HFFc6 (cell line): ENCODE results near the gene SLC12A5. TPM values are rescaled to one million over a fixed set of nuclear protein-coding genes. Genes with fewer than 3 reads are reported as not detected.

Experiments used
- DNase-seq: peaks from one replicate; pipeline ENCODE4 v3.0.0-alpha.2; 2018
- H3K27ac Mint-ChIP-seq: 2 replicates; pipeline ENCODE4 v1.8.0; 2020; ENCODE audit warnings: mild to moderate bottlenecking, mixed read lengths
- H3K27me3 Mint-ChIP-seq: 2 replicates; pipeline ENCODE4 v1.8.0; 2021; ENCODE audit warnings: mild to moderate bottlenecking, moderate library complexity, mixed read lengths; ENCODE audit not compliant: insufficient read depth
- H3K36me3 Mint-ChIP-seq: 2 replicates; pipeline ENCODE4 v1.8.0; 2021; ENCODE audit warnings: low read depth, mixed read lengths
- H3K4me1 Mint-ChIP-seq: 2 replicates; pipeline ENCODE4 v1.8.0; 2020; ENCODE audit warnings: low read depth, mixed read lengths
- H3K4me3 Mint-ChIP-seq: 2 replicates; pipeline ENCODE4 v1.8.0; 2020; ENCODE audit warnings: mild to moderate bottlenecking, moderate library complexity, mixed read lengths
- H3K9me3 Mint-ChIP-seq: 2 replicates; pipeline ENCODE4 v1.8.0; 2020; ENCODE audit warnings: mild to moderate bottlenecking, mixed read lengths
- CTCF ChIP-seq: fragments of 200-600 bp; sonication (generic); IDR thresholded peaks from 2 replicates; pipeline ENCODE4 v1.5.0; 2021; ENCODE audit warnings: antibody characterized with exemption, mild to moderate bottlenecking
- total RNA-seq, 6 experiments: library from RNA; stranded (reverse); fragmentation: NEBNext Ultra II Directional; extraction: Animal tissue kit (Norgen Biotek cat#: 25700); gene quantifications; 2 replicates in 1 of 6; 3 replicates in 5 of 6; pipeline ENCODE4 v1.2.3, GENCODE V29; 2021

SLC12A5 gene
- total RNA-seq, 6 experiments from 2014 or later, result 0.18 to 0.82 (median 0.52) TPM; not detected in 1

- H3K27ac Mint-ChIP-seq, result no peak overlapping the region
- H3K9me3 Mint-ChIP-seq, result no peaks in the 10 kb centered on the region
- H3K36me3 Mint-ChIP-seq, result no peaks in the 10 kb centered on the region
- DNase-seq, result no peak
- no peak for TF ChIP-seq CTCF
- peaks cover 31% of the 10 kb centered on the region for H3K27me3 Mint-ChIP-seq
- H3K4me1 Mint-ChIP-seq, result 0 out of 2 replicates have a peak, but pooled peaks cover 6% of the 10 kb centered on the region
- no peak overlapping the region for H3K4me3 Mint-ChIP-seq
Measured at GRCh38 chr20:46031701-46032254, 2.8 kb downstream of the SLC12A5 start.

GRCh38 chr20:46034039-46034438, 5.0 kb downstream of the SLC12A5 start:
- no peaks in the 10 kb centered on the region for H3K36me3 Mint-ChIP-seq
- H3K4me1 Mint-ChIP-seq, result 0 out of 2 replicates have a peak, but pooled peaks cover 6% of the 10 kb centered on the region
- peaks cover 36% of the 10 kb centered on the region for H3K27me3 Mint-ChIP-seq
- no peak for DNase-seq
- no peak overlapping the region for H3K27ac Mint-ChIP-seq
- no peak for TF ChIP-seq CTCF
- H3K9me3 Mint-ChIP-seq, result no peaks in the 10 kb centered on the region
- no peak overlapping the region for H3K4me3 Mint-ChIP-seq

GRCh38 chr20:46035253-46035652, 6.2 kb downstream of the SLC12A5 start:
- no peak overlapping the region for H3K4me3 Mint-ChIP-seq
- H3K36me3 Mint-ChIP-seq, result no peaks in the 10 kb centered on the region
- H3K4me1 Mint-ChIP-seq, result 0 out of 2 replicates have a peak, but pooled peaks cover 6% of the 10 kb centered on the region
- TF ChIP-seq CTCF, result no peak
- H3K27ac Mint-ChIP-seq, result no peak overlapping the region
- DNase-seq, result no peak
- peaks cover 35% of the 10 kb centered on the region for H3K27me3 Mint-ChIP-seq
- H3K9me3 Mint-ChIP-seq, result no peaks in the 10 kb centered on the region

- Mint-ChIP-seq H3K9me3 (no peaks in the 10 kb centered on the region), H3K27ac (no peak overlapping the region), H3K27me3 (peaks cover 32% of the 10 kb centered on the region), H3K4me3 (no peak overlapping the region), H3K4me1 (0 out of 2 replicates have a peak, but pooled peaks cover 6% of the 10 kb centered on the region), H3K36me3 (no peaks in the 10 kb centered on the region)
- no peak for TF ChIP-seq CTCF
- no peak for DNase-seq
Measured at GRCh38 chr20:46035713-46036112, 6.7 kb downstream of the SLC12A5 start.

GRCh38 chr20:46036370-46036769, 7.4 kb downstream of the SLC12A5 start:
- TF ChIP-seq CTCF, result no peak
- Mint-ChIP-seq H3K4me1 (0 out of 2 replicates have a peak, but pooled peaks cover 6% of the 10 kb centered on the region), H3K27me3 (peaks cover 26% of the 10 kb centered on the region), H3K4me3 (no peak overlapping the region), H3K27ac (no peak overlapping the region), H3K36me3 (no peaks in the 10 kb centered on the region), H3K9me3 (no peaks in the 10 kb centered on the region)
- DNase-seq, result no peak
